Measurements from ENCODE around the gene DIABLO.
A peak's percentile ranks its signal among the peaks of the same experiment; 100 is the strongest.

The DIABLO gene

GRCh38 chr12:122250536-122250935, 24.7 kb upstream of the DIABLO start:
- TF ChIP-seq CTCF (IDR thresholded peaks at IDR 0.05; ENCODE audit: insufficient read depth, low read depth, low read length, missing control alignments): no peak
- H3K4me3 ChIP-seq (ENCODE audit: low read depth, low read length): no peak overlapping the region
- no peak for DNase-seq (ENCODE audit: low read depth)

GRCh38 chr12:122250047-122250446, 24.2 kb upstream of the DIABLO start:
- no peak for DNase-seq (ENCODE audit: low read depth)
- H3K4me3 ChIP-seq (ENCODE audit: low read depth, low read length): no peak overlapping the region
- TF ChIP-seq CTCF (IDR thresholded peaks at IDR 0.05; ENCODE audit: insufficient read depth, low read depth, low read length, missing control alignments): no peak

GRCh38 chr12:122245553-122245952, 19.7 kb upstream of the DIABLO start:
- peak overlapping the region; percentile 21; the same call in 1 of the 2 replicates for H3K4me3 ChIP-seq (ENCODE audit: low read depth, low read length)
- TF ChIP-seq CTCF (IDR thresholded peaks at IDR 0.05; ENCODE audit: insufficient read depth, low read depth, low read length, missing control alignments): no peak
- peak; percentile 12 for DNase-seq (ENCODE audit: low read depth)

GRCh38 chr12:122244565-122245371, 18.9 kb upstream of the DIABLO start:
- no peak for TF ChIP-seq CTCF (IDR thresholded peaks at IDR 0.05; ENCODE audit: insufficient read depth, low read depth, low read length, missing control alignments)
- peak overlapping the region; percentile 21 for H3K4me3 ChIP-seq (ENCODE audit: low read depth, low read length)
- peak; percentile 32 for DNase-seq (ENCODE audit: low read depth)

- no peak overlapping the region for H3K4me3 ChIP-seq (ENCODE audit: low read depth, low read length)
- TF ChIP-seq CTCF (IDR thresholded peaks at IDR 0.05; ENCODE audit: insufficient read depth, low read depth, low read length, missing control alignments): no peak
- DNase-seq (ENCODE audit: low read depth): peak; percentile 32
Observed at GRCh38 chr12:122243965-122244364, 18.1 kb upstream of the DIABLO start.

- no peak for DNase-seq (ENCODE audit: low read depth)
- no peak overlapping the region for H3K4me3 ChIP-seq (ENCODE audit: low read depth, low read length)
- no peak for TF ChIP-seq CTCF (IDR thresholded peaks at IDR 0.05; ENCODE audit: insufficient read depth, low read depth, low read length, missing control alignments)
Observed at GRCh38 chr12:122238861-122239260, 13.0 kb upstream of the DIABLO start.

GRCh38 chr12:122235741-122236140, 9.9 kb upstream of the DIABLO start:
- no peak for TF ChIP-seq CTCF (IDR thresholded peaks at IDR 0.05; ENCODE audit: insufficient read depth, low read depth, low read length, missing control alignments)
- H3K4me3 ChIP-seq (ENCODE audit: low read depth, low read length): no peak overlapping the region
- no peak for DNase-seq (ENCODE audit: low read depth)

Measured in GM12865 (cell line).